ENCODE results near the gene WDR17.
A peak's percentile ranks its signal among the peaks of the same experiment; 100 is the strongest.

WDR17 gene

GRCh38 chr4:176188654-176189053, 123.0 kb downstream of the WDR17 start:
- TF ChIP-seq CTCF (conservative IDR thresholded peaks at IDR 0.05), result no peak
- TF ChIP-seq ZFX (IDR thresholded peaks at IDR 0.05), result no peak
- no peak overlapping the region for H3K27ac ChIP-seq

GRCh38 chr4:176189891-176190795, 124.5 kb downstream of the WDR17 start:
- H3K27ac ChIP-seq, result no peak overlapping the region
- no peak for TF ChIP-seq ZFX (IDR thresholded peaks at IDR 0.05)
- TF ChIP-seq CTCF (conservative IDR thresholded peaks at IDR 0.05), result no peak

DNA sequence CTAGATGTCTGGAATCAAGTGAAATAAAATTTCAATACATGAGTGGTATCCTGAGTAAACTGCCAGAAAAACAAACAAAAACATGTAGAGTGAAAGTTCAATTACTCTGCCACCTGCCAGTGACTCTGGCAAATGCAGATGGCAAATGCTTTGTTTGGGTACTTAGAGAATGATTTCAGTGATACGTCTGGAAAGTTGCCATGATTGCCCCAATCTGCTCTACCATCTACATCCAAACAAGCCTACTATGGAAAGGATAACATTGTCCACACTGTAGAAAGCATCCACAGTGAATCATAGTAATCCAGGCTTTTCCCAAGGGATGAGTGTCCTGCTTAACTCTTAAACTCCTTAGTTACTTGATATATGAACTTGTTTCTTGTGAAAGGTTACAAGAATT, 126.3 kb downstream of the WDR17 start:
- TF ChIP-seq ZFX (IDR thresholded peaks at IDR 0.05), result no peak
- peak; percentile 20 for TF ChIP-seq CTCF (conservative IDR thresholded peaks at IDR 0.05)
- no peak overlapping the region for H3K27ac ChIP-seq

- no peak overlapping the region for H3K27ac ChIP-seq
- no peak for TF ChIP-seq CTCF (conservative IDR thresholded peaks at IDR 0.05)
These were observed 127.5 kb downstream of the WDR17 start for GRCh38 chr4:176193126-176193525.

DNA sequence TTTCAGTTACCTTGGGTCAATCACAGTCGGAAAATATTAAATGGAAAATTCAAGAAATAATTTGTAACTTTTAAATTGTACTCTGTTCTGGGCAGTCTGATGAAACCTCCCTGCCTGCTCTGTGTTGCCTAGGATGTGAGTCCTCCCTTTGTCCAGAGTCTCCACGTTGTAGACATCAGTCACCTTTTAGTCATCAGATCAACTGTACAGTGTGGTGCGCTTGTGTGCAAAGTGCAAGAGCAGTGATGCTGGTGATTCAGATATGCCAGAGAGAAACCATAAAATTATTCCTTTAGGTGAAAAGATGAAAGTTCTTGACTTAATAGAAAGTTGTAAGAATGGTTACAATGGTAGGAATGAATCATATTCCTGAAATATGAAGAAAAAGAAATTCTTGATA, 128.3 kb downstream of the WDR17 start:
- TF ChIP-seq ZFX (IDR thresholded peaks at IDR 0.05) (no peak), CTCF (conservative IDR thresholded peaks at IDR 0.05) (no peak)
- H3K27ac ChIP-seq, result no peak overlapping the region

DNA sequence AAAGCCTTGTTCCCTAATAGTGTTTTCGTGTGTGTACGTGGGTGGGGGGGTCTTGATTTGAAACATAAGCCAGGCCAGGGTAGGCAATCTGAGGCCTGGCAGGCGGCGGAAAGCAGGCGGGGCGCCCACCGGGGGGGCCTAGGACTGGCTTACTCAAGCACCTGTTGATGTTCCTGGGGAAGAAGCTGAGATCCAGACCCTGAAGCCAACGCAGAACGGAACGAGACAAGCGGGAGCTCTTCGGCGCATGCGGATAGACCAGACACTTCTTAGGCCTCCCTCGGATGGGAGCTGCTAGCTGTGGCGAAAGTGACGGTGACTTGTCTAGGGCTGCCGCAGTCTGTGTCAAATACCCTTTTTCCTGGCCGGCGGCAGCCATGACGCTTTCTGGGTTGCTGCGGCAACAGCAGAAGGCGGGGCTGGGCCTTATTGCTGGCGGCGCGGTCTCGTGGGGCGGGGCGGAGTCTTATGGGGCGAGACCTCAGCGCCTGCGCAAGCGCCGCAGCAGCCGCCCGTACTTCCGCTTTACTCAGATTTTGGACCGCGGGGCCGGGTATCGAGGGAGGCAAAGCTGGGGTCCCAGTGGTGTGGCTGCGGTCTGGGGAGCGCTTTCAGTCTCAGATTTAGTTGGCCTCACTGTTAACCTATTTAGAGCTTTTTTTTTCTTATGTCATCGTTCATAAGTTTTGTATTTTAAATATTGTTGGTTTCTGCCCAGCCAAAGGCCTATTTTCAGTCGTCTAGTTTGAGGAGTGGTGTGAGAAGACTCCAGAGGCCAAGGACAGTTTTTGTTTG, 129.7 kb downstream of the WDR17 start, which contains the start of gene SPATA4:
SPATA4 (minus strand) TSS at position 402 of the 795 bp plus-strand sequence; CDS start at position 379, 23 bp downstream.
- peak within 1 kb of the TSS; percentile 40; the same call in 1 of the 2 replicates for H3K27ac ChIP-seq

More for the DNA sequence above, 129.7 kb downstream of the WDR17 start, which contains the start of gene SPATA4:
- TF ChIP-seq ZFX (IDR thresholded peaks at IDR 0.05) (peak; percentile 32; the same call in 1 of the 2 replicates), CTCF (conservative IDR thresholded peaks at IDR 0.05) (no peak)

Data from C4-2B (cell line).